HepG2 (cell line): Measurements from ENCODE around the gene PDZD7. TPM values are rescaled to one million over a fixed set of nuclear protein-coding genes. Genes with fewer than 3 reads are reported as not detected.

Experiments
- ATAC-seq: fragments of 200-7000 bp; cut with Tn5 transposase; 3 replicates; pipeline ENCODE4 v1.9.1; 2020; ENCODE audit warnings: mild to moderate bottlenecking, moderate library complexity
- BruUV-seq: library from RNA; stranded (reverse); fragments of 400-500 nt; replicated peaks from 2 replicates; lab custom pipeline; 2021; lab: Mats Ljungman, UMichigan
- CTCF ChIA-PET: fragments of 300-600 bp; formaldehyde crosslinking; extraction: SDS; loops from one replicate; lab custom pipeline; 2021; ENCODE audit warnings: low total read pairs, inconsistent platforms, low intra/inter-chr PET ratio; lab: Yijun Ruan, JAX
- POLR2A ChIA-PET: fragments of 350-600 bp; sonication (Branson Sonifier 250); formaldehyde crosslinking; loops from one replicate; lab custom pipeline; 2020; ENCODE audit warnings: antibody characterized with exemption, inconsistent platforms; lab: Yijun Ruan, JAX
- DNase-seq: peaks from one replicate; pipeline ENCODE4 v3.0.0-alpha.2; 2015; ENCODE audit warnings: low spot score
- FAIRE-seq: peaks from 3 replicates; lab custom pipeline; 2011; peaks lifted over from hg19 to GRCh38; lab: Jason Lieb, UNC
- H2AFZ ChIP-seq: one replicate; pipeline ENCODE4 v1.6.1; 2011; ENCODE audit warnings: low read length, inconsistent platforms
- H3K27ac ChIP-seq: fragments of 300-600 bp; 3 replicates; pipeline ENCODE4 v1.8.0; 2011; ENCODE audit warnings: mixed run types, mild to moderate bottlenecking, mixed read lengths, low read length, inconsistent platforms; ENCODE audit not compliant: insufficient read depth; ENCODE audit errors: extremely low read length
- H3K27me3 ChIP-seq, 2 experiments: fragments of 200-600 bp in 1 of 2; 2 replicates in 1 of 2; 3 replicates in 1 of 2; pipeline versions ENCODE4 v1.6.0 to v1.8.0; 2011; ENCODE audit warnings: low read length in 2 of 2, mild to moderate bottlenecking in 2 of 2, moderate library complexity in 2 of 2, inconsistent platforms in 1 of 2; ENCODE audit not compliant: insufficient read depth in 2 of 2, control insufficient read depth in 1 of 2
- H3K36me3 ChIP-seq, 2 experiments: fragments of 200-600 bp in 1 of 2; replicated peaks in 1 of 2; 2 replicates in 1 of 2; 3 replicates in 1 of 2; pipeline versions ENCODE4 v1.5.1 to v1.8.0; 2011; ENCODE audit warnings: low read length in 2 of 2, inconsistent platforms in 1 of 2; ENCODE audit not compliant: insufficient read depth in 2 of 2, control insufficient read depth in 1 of 2
- H3K4me1 ChIP-seq: 2 replicates; pipeline ENCODE4 v1.5.1; 2012; ENCODE audit warnings: low read length, inconsistent platforms; ENCODE audit not compliant: insufficient read depth
- H3K4me2 ChIP-seq: 2 replicates; pipeline ENCODE4 v1.6.0; 2011; ENCODE audit warnings: low read depth, low read length, inconsistent platforms
- H3K4me3 ChIP-seq, 3 experiments: fragments of 200-600 bp in 1 of 3; sonication (generic), shearing (Covaris generic) in 1 of 3; replicated peaks in 1 of 3; 2 replicates each; pipeline ENCODE4 v1.5.1; 2011 to 2016; ENCODE audit warnings: low read length in 3 of 3, inconsistent platforms in 2 of 3, low read depth in 2 of 3, mild to moderate bottlenecking in 2 of 3, control low read depth in 1 of 3, mixed read lengths in 1 of 3; ENCODE audit not compliant: insufficient read depth in 1 of 3
- H3K79me2 ChIP-seq: one replicate; pipeline ENCODE4 v1.6.1; 2011; ENCODE audit warnings: low read length, inconsistent platforms; ENCODE audit not compliant: insufficient read depth
- H3K9ac ChIP-seq: 2 replicates; pipeline ENCODE4 v1.6.0; 2011; ENCODE audit warnings: mild to moderate bottlenecking, low read depth, low read length, inconsistent platforms; ENCODE audit not compliant: insufficient read depth
- H3K9me3 ChIP-seq: 2 replicates; pipeline ENCODE4 v1.5.1; 2012; ENCODE audit warnings: mild to moderate bottlenecking, low read length
- H4K20me1 ChIP-seq: 2 replicates; pipeline ENCODE4 v1.6.0; 2011; ENCODE audit warnings: inconsistent platforms, mild to moderate bottlenecking, low read length, moderate library complexity; ENCODE audit not compliant: insufficient read depth
- BORCS8-MEF2B ChIP-seq: sonication (generic); formaldehyde crosslinking; IDR thresholded peaks from 2 replicates; pipeline ENCODE4 v1.8.0; 2022; ENCODE audit warnings: mild to moderate bottlenecking, missing genetic modification reagents
- FLYWCH1 ChIP-seq: sonication (generic); formaldehyde crosslinking; IDR thresholded peaks from 2 replicates; pipeline ENCODE4 v1.8.1; 2023; ENCODE audit warnings: mild to moderate bottlenecking, missing genetic modification reagents
- FOSL2 ChIP-seq: sonication (generic); formaldehyde crosslinking; IDR thresholded peaks from 2 replicates; pipeline ENCODE4 v1.4.0; 2020; ENCODE audit warnings: missing genetic modification reagents
- FOXA1 ChIP-seq, 2 experiments: fragments of 450-650 bp in 1 of 2; sonication (generic) in 1 of 2; formaldehyde crosslinking in 1 of 2; IDR thresholded peaks; 2 replicates each; pipeline versions ENCODE4 v1.4.0 to v1.6.1; 2016 to 2020; ENCODE audit warnings: missing genetic modification reagents in 1 of 2
- ISX ChIP-seq: sonication (generic); formaldehyde crosslinking; conservative IDR thresholded peaks from 2 replicates; pipeline ENCODE4 v1.5.0; 2020; ENCODE audit warnings: missing genetic modification reagents
- RXRB ChIP-seq: IDR thresholded peaks from 2 replicates; pipeline ENCODE4 v1.6.1; 2016; ENCODE audit warnings: borderline replicate concordance, missing genetic modification reagents, missing compliant biosample characterization
- SMC3 ChIP-seq: IDR thresholded peaks from 2 replicates; pipeline ENCODE4 v1.6.1; 2011; ENCODE audit warnings: low read length, improper control_type of control experiment
- SRSF1 ChIP-seq: fragments of 200-400 bp; formaldehyde crosslinking; optimal IDR thresholded peaks from 2 replicates; pipeline ENCODE3; 2017; ENCODE audit warnings: mild to moderate bottlenecking, low read depth, low read length, moderate library complexity
- SUZ12 ChIP-seq: fragments of 150-350 bp; IDR thresholded peaks from 2 replicates; pipeline ENCODE4 v1.6.1; 2014; ENCODE audit warnings: low read depth, low read length
- TGIF2 ChIP-seq: IDR thresholded peaks from 2 replicates; pipeline ENCODE4 v1.6.1; 2016; ENCODE audit warnings: control low read depth, missing compliant biosample characterization
- UBTF ChIP-seq: sonication (generic); formaldehyde crosslinking; IDR thresholded peaks from 2 replicates; pipeline ENCODE4 v1.4.0; 2020; ENCODE audit warnings: mild to moderate bottlenecking, missing genetic modification reagents
- ZFYVE20 ChIP-seq: sonication (generic); formaldehyde crosslinking; IDR thresholded peaks from 2 replicates; pipeline ENCODE4 v1.8.0; 2023; ENCODE audit warnings: low read depth, mild to moderate bottlenecking, moderate library complexity, missing genetic modification reagents, borderline replicate concordance
- ZNF687 ChIP-seq: sonication (generic); formaldehyde crosslinking; IDR thresholded peaks from 2 replicates; pipeline ENCODE4 v1.5.1; 2020; ENCODE audit warnings: mild to moderate bottlenecking, missing genetic modification reagents, moderate library complexity
- ZNF740 ChIP-seq: sonication (generic); formaldehyde crosslinking; IDR thresholded peaks from 2 replicates; pipeline ENCODE4 v1.4.0; 2020; ENCODE audit warnings: missing genetic modification reagents
- ZNF761 ChIP-seq: sonication (generic); formaldehyde crosslinking; conservative IDR thresholded peaks from 2 replicates; pipeline ENCODE4 v1.4.0; 2020; ENCODE audit warnings: mild to moderate bottlenecking, missing genetic modification reagents
- ZNF781 ChIP-seq: sonication (generic); formaldehyde crosslinking; IDR thresholded peaks from 2 replicates; pipeline ENCODE4 v1.5.1; 2020; ENCODE audit warnings: borderline replicate concordance, mild to moderate bottlenecking, missing genetic modification reagents; ENCODE audit errors: not compliant biosample characterization
- ZSCAN30 ChIP-seq: sonication (generic); formaldehyde crosslinking; IDR thresholded peaks from 2 replicates; pipeline ENCODE4 v1.5.0; 2020; ENCODE audit warnings: mild to moderate bottlenecking, missing genetic modification reagents
- WGBS: methylation state at CpG from one replicate; pipeline ENCODE4 v1.1.6; 2017; ENCODE audit warnings: low lambda C conversion rate; 5-methylcytosine and 5-hydroxymethylcytosine counted together
- in situ Hi-C: cut with HindIII; loops from 2 replicates; pipeline ENCODE4 v1.10.0; 2017; ENCODE audit warnings: low pct_unique_long_range_greater_than_20kb; ENCODE audit not compliant: extremely low pct_ligation_motif_present
- intact Hi-C: fragments of 100-400 bp; cut with micrococcal nuclease; formaldehyde crosslinking; loops from one replicate; pipeline ENCODE4 v1.10.0; 2022; ENCODE audit not compliant: unreplicated experiment
- polyA plus RNA-seq, 8 experiments: library from polyadenylated mRNA; depleted of rRNA in 3 of 8; stranded (reverse) in 7 of 8; unstranded in 1 of 8; fragments of >200 nt; fragmentation: Illumina TruSeq in 4 of 8; extraction: Trizol in 4 of 8; gene quantifications; 2 replicates each; pipeline versions ENCODE4 v1.2.1 to v1.2.3, GENCODE V29; 2011 to 2016; ENCODE audit warnings: low read depth in 4 of 8, missing spikeins in 1 of 8, mixed read lengths in 1 of 8; ENCODE audit not compliant: insufficient read depth in 1 of 8
- total RNA-seq, 5 experiments: library from RNA; depleted of rRNA; stranded (reverse); fragments of >200 nt; fragmentation: Illumina TruSeq; extraction: Trizol; gene quantifications; 2 replicates each; pipeline ENCODE4 v1.2.3, GENCODE V29; 2016; ENCODE audit warnings: low read depth in 1 of 5

Gene PDZD7
- total and polyA plus RNA-seq, 2 of the 13 experiments (the other 11 are each of a cell fraction or from before 2014, with no cell fraction given): 0.58 to 0.73 TPM

GRCh38 chr10:101000127-101000914 lies 30.6 kb downstream of the PDZD7 start:
- H3K27me3 ChIP-seq: no peaks in the 10 kb centered on the region; a peak in 1 of 5 replicates
- H2AFZ ChIP-seq: no peak overlapping the region
- H3K4me3 ChIP-seq: peak overlapping the region; percentile 91 to 99 (median 98)
- DNase-seq: no peak
- CTCF ChIA-PET: interaction anchor here (8.5 kb wide), 1 partner anchor 12 kb away, joined by 240 read pairs; no protein-coding TSS in a partner anchor
- no peaks in the 10 kb centered on the region for H3K9me3 ChIP-seq
- no peak for FAIRE-seq
- H3K27ac ChIP-seq: peak overlapping the region; percentile 81
- no peak for ATAC-seq
- H3K79me2 ChIP-seq: peaks cover 32% of the 10 kb centered on the region
- in situ Hi-C loops: no loop called here
- POLR2A ChIA-PET: interaction anchor here (1.6 to 23.0 kb wide), 5 partner anchors 9 to 31 kb away, joined by 5 to 277 read pairs (median 56); partner anchors contain the start of genes MRPL43, SEMA4G and TWNK
- intact Hi-C loops: no loop called here
- peak overlapping the region; percentile 90 for H3K4me2 ChIP-seq
- BruUV-seq: no TSS peak
- H3K36me3 ChIP-seq: peaks cover 10 to 26% of the 10 kb centered on the region in 2 experiments; a peak in 4 of 5 replicates
- 21% methylated on average over 6 of the region's 19 CpGs for WGBS
- peaks cover 32% of the 10 kb centered on the region for H3K4me1 ChIP-seq
- no peaks in the 10 kb centered on the region; the same call in 1 of the 2 replicates for H4K20me1 ChIP-seq
- peak overlapping the region; percentile 95 for H3K9ac ChIP-seq
- TF ChIP-seq FLYWCH1 (CRISPR knock-in tag) (no peak), ZNF740 (no peak), ZFYVE20 (CRISPR knock-in tag) (no peak), ISX (CRISPR knock-in tag) (no peak), TGIF2 (no peak), SMC3 (no peak), RXRB (CRISPR knock-in tag) (no peak), ZSCAN30 (CRISPR knock-in tag) (no peak), SRSF1 (no peak), UBTF (CRISPR knock-in tag) (no peak), FOXA1 (IDR thresholded peaks at IDR 0.05) (no peak), FOXA1 (CRISPR knock-in tag; IDR thresholded peaks at IDR 0.05) (no peak), SUZ12 (no peak), ZNF761 (CRISPR knock-in tag) (0 out of 2 replicates have a peak, but pooled peaks have one; percentile 9), ZNF781 (CRISPR knock-in tag) (no peak), FOSL2 (no peak), ZNF687 (CRISPR knock-in tag) (peak; percentile 54; the same call in 1 of the 2 replicates), BORCS8-MEF2B (CRISPR knock-in tag) (no peak)
